ENCODE data around the gene CPT2.

DNA sequence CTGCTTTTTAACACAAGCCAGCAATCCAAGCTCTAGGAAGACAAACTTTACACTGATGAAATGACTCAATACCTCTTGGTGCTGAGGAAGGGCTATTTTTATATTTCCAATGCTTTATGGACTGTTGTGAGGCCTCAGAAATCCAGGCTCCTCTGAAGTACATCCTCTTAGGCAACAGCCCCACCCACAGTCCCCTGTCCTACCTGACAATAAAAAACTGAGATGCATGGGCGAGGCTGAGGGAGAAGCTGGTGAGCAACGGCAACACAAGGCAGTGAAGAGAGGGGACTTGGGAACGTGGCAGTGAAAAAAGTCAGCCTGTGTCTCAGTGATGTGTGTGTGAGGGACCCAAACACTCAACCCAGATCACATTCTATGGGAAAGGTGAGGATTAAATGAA, 10.1 kb upstream of the CPT2 start:
- TF ChIP-seq, protein P1, sequence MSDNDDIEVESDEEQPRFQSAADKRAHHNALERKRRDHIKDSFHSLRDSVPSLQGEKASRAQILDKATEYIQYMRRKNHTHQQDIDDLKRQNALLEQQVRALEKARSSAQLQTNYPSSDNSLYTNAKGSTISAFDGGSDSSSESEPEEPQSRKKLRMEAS (IDR thresholded peaks at IDR 0.05) = no peak
- TF ChIP-seq EGR1 (IDR thresholded peaks at IDR 0.05; ENCODE audit: low read depth in 2 of 2) = no peak
- TF ChIP-seq, protein P2, sequence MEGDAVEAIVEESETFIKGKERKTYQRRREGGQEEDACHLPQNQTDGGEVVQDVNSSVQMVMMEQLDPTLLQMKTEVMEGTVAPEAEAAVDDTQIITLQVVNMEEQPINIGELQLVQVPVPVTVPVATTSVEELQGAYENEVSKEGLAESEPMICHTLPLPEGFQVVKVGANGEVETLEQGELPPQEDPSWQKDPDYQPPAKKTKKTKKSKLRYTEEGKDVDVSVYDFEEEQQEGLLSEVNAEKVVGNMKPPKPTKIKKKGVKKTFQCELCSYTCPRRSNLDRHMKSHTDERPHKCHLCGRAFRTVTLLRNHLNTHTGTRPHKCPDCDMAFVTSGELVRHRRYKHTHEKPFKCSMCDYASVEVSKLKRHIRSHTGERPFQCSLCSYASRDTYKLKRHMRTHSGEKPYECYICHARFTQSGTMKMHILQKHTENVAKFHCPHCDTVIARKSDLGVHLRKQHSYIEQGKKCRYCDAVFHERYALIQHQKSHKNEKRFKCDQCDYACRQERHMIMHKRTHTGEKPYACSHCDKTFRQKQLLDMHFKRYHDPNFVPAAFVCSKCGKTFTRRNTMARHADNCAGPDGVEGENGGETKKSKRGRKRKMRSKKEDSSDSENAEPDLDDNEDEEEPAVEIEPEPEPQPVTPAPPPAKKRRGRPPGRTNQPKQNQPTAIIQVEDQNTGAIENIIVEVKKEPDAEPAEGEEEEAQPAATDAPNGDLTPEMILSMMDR (IDR thresholded peaks at IDR 0.05; ENCODE audit: low read depth, low read length, missing input control) = no peak
- TF ChIP-seq YY1 (IDR thresholded peaks at IDR 0.05) = no peak
- TF ChIP-seq FOXA1 (IDR thresholded peaks at IDR 0.05) = no peak
- no peak for TF ChIP-seq HNF4G (IDR thresholded peaks at IDR 0.05)

Measured in liver (tissue), 3 donors.